NCI-H1048 (cell line): ENCODE data around the gene AFTPH.

Experiments
- DNase-seq: peaks from one replicate; lab custom pipeline; 2025; lab: John Stamatoyannopoulos, UW

Gene AFTPH

GRCh38 chr2:64593035-64593655 lies 69.0 kb downstream of the AFTPH start:
- DNase-seq: no peak

- DNase-seq: no peak
Observed at GRCh38 chr2:64594226-64594989, 70.3 kb downstream of the AFTPH start.

GRCh38 chr2:64595397-64596176 lies 71.5 kb downstream of the AFTPH start:
- no peak for DNase-seq

GRCh38 chr2:64598226-64598625 lies 74.1 kb downstream of the AFTPH start:
- DNase-seq: no peak

- DNase-seq: no peak
Observed at GRCh38 chr2:64599469-64599868, 75.3 kb downstream of the AFTPH start.

GRCh38 chr2:64601034-64601754 lies 77.1 kb downstream of the AFTPH start:
- DNase-seq: no peak

- DNase-seq: no peak
Observed at GRCh38 chr2:64601785-64602391, 77.8 kb downstream of the AFTPH start.

- DNase-seq: no peak
Observed at GRCh38 chr2:64602436-64602835, 78.3 kb downstream of the AFTPH start.

- DNase-seq: no peak
Observed at GRCh38 chr2:64604155-64604554, 80.0 kb downstream of the AFTPH start.

GRCh38 chr2:64605026-64605471 lies 80.9 kb downstream of the AFTPH start:
- DNase-seq: no peak

GRCh38 chr2:64605991-64606478 lies 81.9 kb downstream of the AFTPH start:
- no peak for DNase-seq

- no peak for DNase-seq
Observed at GRCh38 chr2:64606479-64607363, 82.6 kb downstream of the AFTPH start.

GRCh38 chr2:64607381-64608304 lies 83.5 kb downstream of the AFTPH start:
- no peak for DNase-seq

- DNase-seq: no peak
Observed at GRCh38 chr2:64608867-64609226, 84.7 kb downstream of the AFTPH start.

GRCh38 chr2:64609227-64609941 lies 85.3 kb downstream of the AFTPH start:
- no peak for DNase-seq

- no peak for DNase-seq
Observed at GRCh38 chr2:64609942-64610281, 85.8 kb downstream of the AFTPH start.

GRCh38 chr2:64610316-64610855 lies 86.3 kb downstream of the AFTPH start:
- no peak for DNase-seq

GRCh38 chr2:64612575-64613195 lies 88.6 kb downstream of the AFTPH start:
- DNase-seq: no peak
